Tibial artery (tissue), 4 donors: Measurements from ENCODE around the gene FBF1.

Source experiments
- DNase-seq, 2 donors: peaks; one replicate each; pipeline ENCODE4 v3.0.0-alpha.2; 2019
- H3K27ac ChIP-seq, 2 donors: fragments of 200-600 bp; sonication (generic) in 1 of 2; 1 replicate in 1 of 2; 2 replicates in 1 of 2; pipeline ENCODE4 v1.5.1; 2018 to 2019; ENCODE audit warnings: mild to moderate bottlenecking in 1 of 2
- H3K27me3 ChIP-seq, 2 donors: fragments of 200-600 bp; sonication (generic) in 1 of 2; one replicate each; pipeline versions ENCODE4 v1.5.1 to v1.6.0; 2016 to 2019
- H3K36me3 ChIP-seq, 3 donors: fragments of 200-600 bp; sonication (generic) in 2 of 3; one replicate each; pipeline ENCODE4 v1.5.1; 2016 to 2019; ENCODE audit warnings: mild to moderate bottlenecking in 2 of 3
- H3K4me1 ChIP-seq, 4 donors: fragments of 200-600 bp; sonication (generic) in 2 of 4; 1 replicate in 3 of 4; 2 replicates in 1 of 4; pipeline ENCODE4 v1.5.1; 2016 to 2019
- H3K4me3 ChIP-seq, 2 donors: fragments of 200-600 bp; sonication (generic) in 1 of 2; 1 replicate in 1 of 2; 2 replicates in 1 of 2; pipeline ENCODE4 v1.5.1; 2018 to 2019; ENCODE audit warnings: mild to moderate bottlenecking in 2 of 2
- H3K9me3 ChIP-seq, 3 donors: fragments of 200-600 bp; sonication (generic) in 1 of 3; one replicate each; pipeline ENCODE4 v1.5.1; 2016 to 2019
- CTCF ChIP-seq, 2 experiments: fragments of 200-600 bp in 1 of 2; fragments of 450-650 bp in 1 of 2; IDR thresholded peaks; one replicate each; pipeline ENCODE4 v1.5.1; 2017 to 2019; ENCODE audit warnings: antibody characterized with exemption in 2 of 2, mild to moderate bottlenecking in 1 of 2, moderate library complexity in 1 of 2
- intact Hi-C: fragments of 100-400 bp; cut with DNase I; formaldehyde crosslinking; loops from one replicate; pipeline ENCODE4 v1.15.0; 2023; ENCODE audit warnings: low total_unique reads

The FBF1 gene

GRCh38 chr17:75894049-75894733 lies 46.7 kb downstream of the FBF1 start:
- H3K4me3 ChIP-seq, result no peak overlapping the region

GRCh38 chr17:75893305-75894048 lies 47.4 kb downstream of the FBF1 start:
- H3K27me3 ChIP-seq, result no peaks in the 10 kb centered on the region
- H3K27ac ChIP-seq, result no peak overlapping the region
- H3K9me3 ChIP-seq, result no peaks in the 10 kb centered on the region
- intact Hi-C loops, result loop anchor here (5.0 kb wide), 1 partner anchor 131 kb away; no protein-coding TSS in a partner anchor
- H3K4me1 ChIP-seq, result peaks cover 0 to 32% (median 21%) of the 10 kb centered on the region in 4 donors
- TF ChIP-seq CTCF (IDR thresholded peaks at IDR 0.05), result no peak
- no peak for DNase-seq
- peaks cover 0 to 52% (median 33%) of the 10 kb centered on the region in 3 donors for H3K36me3 ChIP-seq
- H3K4me3 ChIP-seq, result no peak overlapping the region

More at GRCh38 chr17:75894049-75894733, 46.7 kb downstream of the FBF1 start:
- Histone ChIP-seq H3K27ac (peak overlapping the region; percentile 90 to 98), H3K9me3 (no peaks in the 10 kb centered on the region), H3K4me1 (peaks cover 0 to 32% (median 21%) of the 10 kb centered on the region in 4 donors), H3K27me3 (no peaks in the 10 kb centered on the region), H3K36me3 (peaks cover 4 to 52% (median 37%) of the 10 kb centered on the region in 3 donors)
- no peak for TF ChIP-seq CTCF (IDR thresholded peaks at IDR 0.05)
- intact Hi-C loops, result loop anchor here (5.0 kb wide), 1 partner anchor 132 kb away; no protein-coding TSS in a partner anchor
- no peak for DNase-seq

- Histone ChIP-seq H3K27me3 (no peaks in the 10 kb centered on the region), H3K27ac (no peak overlapping the region), H3K4me3 (no peak overlapping the region), H3K9me3 (no peaks in the 10 kb centered on the region), H3K4me1 (peaks cover 0 to 32% (median 21%) of the 10 kb centered on the region in 4 donors), H3K36me3 (peaks cover 0 to 49% (median 29%) of the 10 kb centered on the region in 3 donors)
- intact Hi-C loops, result loop anchor here (5.0 kb wide), 1 partner anchor 130 kb away; no protein-coding TSS in a partner anchor
- no peak for DNase-seq
- TF ChIP-seq CTCF (IDR thresholded peaks at IDR 0.05), result no peak
Measured at GRCh38 chr17:75892556-75893224, 48.2 kb downstream of the FBF1 start.

GRCh38 chr17:75891605-75892555 lies 49.0 kb downstream of the FBF1 start:
- TF ChIP-seq CTCF (IDR thresholded peaks at IDR 0.05), result no peak
- Histone ChIP-seq H3K36me3 (peaks cover 0 to 49% (median 29%) of the 10 kb centered on the region in 3 donors), H3K4me3 (no peak overlapping the region), H3K4me1 (peaks cover 0 to 24% (median 17%) of the 10 kb centered on the region in 4 donors), H3K27me3 (no peaks in the 10 kb centered on the region), H3K27ac (no peak overlapping the region), H3K9me3 (no peaks in the 10 kb centered on the region)
- no peak for DNase-seq
- intact Hi-C loops, result loop anchor here (5.0 kb wide), 1 partner anchor 130 kb away; no protein-coding TSS in a partner anchor
